Urothelium cell line (cell line): Measurements from ENCODE around the gene RAB6B.
A peak's percentile ranks its signal among the peaks of the same experiment; 100 is the strongest.

Source experiments
- DNase-seq: peaks from one replicate; pipeline ENCODE4 v3.0.0; 2011; ENCODE audit warnings: low spot score, mixed read lengths
- FAIRE-seq: peaks from 2 replicates; lab custom pipeline; 2011; peaks lifted over from hg19 to GRCh38; lab: Jason Lieb, UNC

Gene RAB6B

GRCh38 chr3:133896002-133896761 lies 500 bp upstream of the RAB6B start:
- DNase-seq, result no peak
- no peak for FAIRE-seq

GRCh38 chr3:133894353-133895207 lies 1.1 kb downstream of the RAB6B start:
- FAIRE-seq (no peak), DNase-seq (peak; percentile 32)

DNA sequence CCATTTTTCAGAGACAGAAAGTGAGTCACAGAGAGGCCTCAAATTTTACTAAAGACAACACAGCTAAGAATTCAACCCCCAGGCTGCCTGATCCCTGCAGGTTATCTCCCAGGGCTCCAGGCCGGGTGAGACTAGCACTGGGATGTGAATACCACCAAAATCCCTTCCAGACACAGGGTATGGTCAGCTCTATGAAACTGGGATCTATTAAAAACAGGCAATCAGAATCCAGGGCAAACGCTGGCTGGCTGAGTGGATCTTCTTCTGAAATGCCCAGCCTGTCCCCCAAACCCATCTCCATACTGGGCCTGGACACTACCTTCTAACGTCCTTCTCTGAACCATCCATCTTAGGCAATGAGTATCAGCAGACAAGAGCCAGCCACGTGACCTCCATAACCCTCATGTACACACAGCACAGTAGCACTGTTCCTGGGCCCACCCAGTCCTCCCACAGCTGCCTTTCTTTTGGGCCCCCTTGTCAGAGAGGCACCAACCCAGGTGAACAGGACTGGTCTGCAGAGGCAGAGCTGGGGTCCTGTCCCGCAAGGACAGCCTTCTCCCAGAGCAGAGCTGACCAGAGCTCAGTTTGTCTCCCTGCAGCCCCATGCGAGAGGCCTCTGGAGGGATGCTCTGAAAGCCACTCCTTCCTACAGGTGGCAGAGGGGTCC lies 1.9 kb downstream of the RAB6B start:
- no peak for FAIRE-seq
- no peak for DNase-seq

DNA sequence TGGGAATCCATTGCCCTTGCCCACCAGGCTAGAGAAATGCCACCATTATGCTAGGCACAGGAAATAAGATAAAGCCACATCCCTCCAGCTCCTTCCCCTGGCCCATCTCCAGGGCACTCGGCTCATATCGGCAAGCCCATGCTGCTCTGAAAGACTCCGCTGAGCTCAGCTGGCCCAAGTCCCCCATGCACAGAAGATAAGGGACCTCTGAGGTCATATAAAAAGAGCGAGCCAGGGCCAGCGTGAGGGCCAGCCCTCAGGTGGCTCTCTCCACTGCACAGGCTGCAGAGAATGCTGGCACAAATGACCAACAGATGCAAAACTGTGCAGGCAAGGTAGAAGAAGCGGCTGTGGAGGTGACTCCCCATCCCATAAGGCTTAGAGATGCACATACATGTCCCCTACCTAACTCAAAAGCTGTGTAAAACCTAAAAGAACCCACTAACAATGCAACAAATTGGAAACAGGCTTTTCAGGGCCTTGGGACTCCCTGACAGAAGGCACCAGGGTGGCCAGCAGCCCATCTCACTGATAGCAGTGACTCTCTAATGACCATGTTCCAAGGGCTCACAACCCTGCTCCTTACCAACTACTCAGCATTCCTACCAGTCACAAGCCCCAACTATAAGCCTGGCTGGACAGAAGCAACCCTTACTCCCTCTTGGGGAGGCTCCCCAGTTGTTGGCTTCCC lies 3.0 kb downstream of the RAB6B start:
- FAIRE-seq, result no peak
- no peak for DNase-seq

GRCh38 chr3:133891662-133892378 lies 3.9 kb downstream of the RAB6B start:
- DNase-seq, result no peak
- no peak for FAIRE-seq

DNA sequence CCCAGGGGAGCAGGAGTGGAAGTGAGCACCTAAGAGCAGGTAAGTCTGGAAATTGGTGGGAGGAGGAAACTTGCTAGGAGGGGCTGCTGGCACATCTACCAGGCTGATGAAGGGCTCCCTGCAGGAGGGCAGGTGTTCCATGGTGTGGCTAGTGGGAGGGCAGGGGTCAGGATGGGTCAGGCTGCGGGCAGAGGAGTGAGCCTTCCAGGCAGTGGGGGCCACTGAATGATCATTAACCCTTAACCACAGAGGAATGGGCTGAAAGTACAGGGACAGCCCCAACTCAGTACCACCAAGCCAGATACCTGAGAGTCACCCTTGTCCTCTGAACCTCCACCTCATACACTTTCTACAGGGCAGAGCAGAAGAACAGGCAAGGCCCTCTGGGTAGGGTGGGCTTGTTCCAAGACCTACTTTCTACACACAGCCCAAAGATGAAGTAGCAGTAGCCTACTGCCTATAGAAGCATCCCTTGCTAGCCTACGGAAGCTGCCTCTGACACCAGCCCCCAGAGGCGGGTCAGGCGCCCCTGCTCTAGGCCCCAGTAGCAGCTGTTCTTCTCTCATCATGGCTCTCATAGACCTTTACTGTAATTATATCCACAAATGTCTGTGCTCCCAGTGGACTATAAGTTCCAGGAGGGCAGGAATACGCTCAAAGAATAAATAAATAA lies 4.6 kb downstream of the RAB6B start:
- no peak for DNase-seq
- FAIRE-seq, result no peak

- FAIRE-seq (no peak), DNase-seq (no peak)
Observed at GRCh38 chr3:133890037-133890436, 5.6 kb downstream of the RAB6B start.

DNA sequence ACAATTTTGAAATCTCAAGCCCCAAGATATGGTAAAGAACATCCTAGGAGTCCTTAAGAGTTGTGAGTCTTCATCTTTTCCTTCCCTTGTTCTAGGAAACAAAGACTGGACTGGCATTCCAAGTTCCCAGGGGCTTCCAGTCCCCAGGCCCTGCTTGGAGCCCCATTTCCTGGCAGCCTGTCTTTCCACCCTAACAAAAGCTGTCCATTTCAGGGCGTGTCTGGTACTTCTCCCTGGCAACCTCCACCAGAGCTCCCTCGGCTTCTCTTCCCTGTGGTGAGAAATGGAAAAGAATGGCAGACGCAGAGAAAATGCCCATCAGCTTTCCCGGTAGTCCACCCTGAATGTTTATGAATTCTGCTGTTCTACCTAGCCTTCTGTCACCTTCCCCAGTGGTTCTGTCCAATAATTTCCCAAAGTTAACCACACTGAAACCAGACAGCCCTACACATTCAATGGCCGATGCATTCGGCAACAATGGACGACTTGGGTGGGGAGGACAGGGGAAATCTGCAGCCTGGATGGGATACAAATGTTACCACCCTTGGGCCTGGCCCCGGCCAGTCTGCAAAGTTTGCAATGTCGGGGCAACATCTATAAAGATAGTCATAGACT lies 6.8 kb downstream of the RAB6B start:
- FAIRE-seq (no peak), DNase-seq (no peak)

- no peak for DNase-seq
Observed at GRCh38 chr3:133887803-133888703, 7.6 kb downstream of the RAB6B start.

DNA sequence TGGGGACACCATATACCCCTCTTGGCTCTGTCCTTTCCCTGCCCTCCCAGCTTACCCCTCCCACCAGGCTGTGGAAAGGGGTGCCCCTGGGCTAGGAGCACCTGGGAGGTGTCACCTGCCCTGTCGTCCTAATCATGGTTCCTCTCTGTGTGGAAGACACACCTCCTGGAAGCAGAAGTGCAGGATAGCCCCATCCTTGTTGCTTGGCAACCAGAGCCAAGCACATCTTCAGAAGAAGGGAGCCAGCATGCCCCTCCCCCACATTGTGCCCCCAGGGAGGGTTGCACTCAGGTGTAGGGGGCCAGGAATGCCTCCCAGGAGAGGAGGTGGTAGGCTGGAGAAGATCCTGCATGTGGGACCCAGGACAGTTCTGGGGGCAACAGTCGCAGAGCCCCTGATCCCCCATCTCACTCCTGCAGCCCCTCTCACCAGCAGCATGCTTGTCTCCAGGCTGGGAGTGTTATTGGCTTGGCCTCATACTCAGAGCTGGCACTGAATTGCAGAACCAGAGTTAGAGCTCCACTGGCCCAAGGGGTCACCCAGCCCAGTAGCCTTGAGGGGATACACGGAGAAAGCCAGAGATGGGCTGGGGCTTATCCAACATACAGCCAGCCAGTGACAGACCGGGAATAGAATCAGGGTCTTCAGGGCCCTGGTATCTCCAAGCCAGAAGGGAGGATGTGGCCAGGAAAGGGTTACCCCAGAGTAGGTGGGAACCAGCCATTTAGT lies 8.4 kb downstream of the RAB6B start:
- DNase-seq, result no peak
- FAIRE-seq, result no peak

More at GRCh38 chr3:133887803-133888703, 7.6 kb downstream of the RAB6B start:
- FAIRE-seq, result no peak

DNA sequence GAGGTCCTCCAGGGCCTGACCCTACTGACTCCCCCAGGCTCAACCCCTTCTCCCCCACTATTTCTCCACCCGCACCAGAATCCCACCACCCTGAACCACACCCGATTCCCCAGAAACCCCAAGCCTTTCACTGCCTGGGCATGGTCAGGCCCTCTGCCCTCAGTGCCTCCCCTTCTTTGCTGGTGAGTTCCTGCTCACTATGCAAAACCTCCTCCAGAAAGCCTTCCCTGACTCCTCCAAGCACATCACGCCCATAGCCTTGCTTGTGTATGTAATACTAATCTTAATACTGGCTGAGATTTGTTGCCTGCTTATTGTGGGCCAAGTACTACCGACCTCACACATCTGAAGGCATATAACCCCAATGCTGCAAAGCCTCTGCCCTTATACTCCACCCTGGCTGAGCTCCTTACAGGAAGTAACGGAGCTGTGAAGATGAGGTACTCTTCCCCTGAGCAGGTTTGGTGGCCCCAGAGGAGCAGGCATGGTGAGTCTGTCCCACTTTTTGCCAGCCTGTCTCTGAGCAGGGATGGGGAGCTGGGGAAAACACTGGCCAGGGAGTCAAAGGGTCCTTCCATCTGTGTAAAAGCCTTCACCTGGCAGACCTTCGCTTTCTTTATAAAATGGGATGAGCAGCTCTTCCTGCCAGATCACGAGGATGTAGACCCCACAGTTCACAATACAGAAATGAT lies 9.5 kb downstream of the RAB6B start:
- FAIRE-seq, result no peak
- DNase-seq, result no peak

- FAIRE-seq, result no peak
Observed at GRCh38 chr3:133884887-133885711, 10.6 kb downstream of the RAB6B start.

DNA sequence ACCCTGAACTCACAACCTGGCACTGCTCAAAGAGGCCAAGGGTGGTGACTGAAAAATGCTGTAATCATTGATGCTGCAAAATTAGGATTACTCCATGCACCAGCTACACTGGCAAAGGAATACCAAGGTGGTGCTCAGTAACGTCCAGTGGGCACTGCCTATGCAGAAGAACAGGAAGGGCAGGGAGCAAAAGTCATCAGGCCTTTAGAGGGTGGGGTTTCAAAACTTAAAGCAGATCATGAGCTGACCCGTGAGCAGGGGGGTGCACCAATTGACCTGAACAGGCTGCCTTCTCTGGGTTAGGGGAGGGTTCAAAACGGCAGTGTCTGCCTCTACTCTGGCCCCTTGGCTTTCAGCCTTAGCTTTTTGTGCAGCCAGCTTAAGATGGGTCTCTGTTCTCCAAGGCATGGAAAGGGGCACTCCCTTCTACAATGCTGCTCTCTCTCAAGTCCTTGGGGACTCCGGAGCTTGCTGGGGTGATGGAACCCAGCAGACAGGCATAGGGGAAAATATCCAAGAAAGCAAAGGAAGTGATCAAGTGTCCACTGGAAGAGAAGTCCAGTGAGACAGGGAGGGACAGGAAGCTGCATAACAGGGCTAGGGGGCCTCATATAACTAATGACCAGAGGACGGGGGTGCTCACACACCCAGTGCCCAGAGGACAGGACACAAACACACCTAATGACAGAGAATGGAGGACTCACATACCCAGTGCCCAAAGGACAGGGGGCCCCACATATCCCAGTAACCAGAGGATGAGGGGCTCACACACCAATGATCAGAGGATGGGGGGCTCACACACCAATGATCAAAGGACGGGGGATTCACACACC lies 11.4 kb downstream of the RAB6B start:
- no peak for FAIRE-seq
- no peak for DNase-seq

More at GRCh38 chr3:133884887-133885711, 10.6 kb downstream of the RAB6B start:
- no peak for DNase-seq

GRCh38 chr3:133883641-133884040 lies 12.0 kb downstream of the RAB6B start:
- FAIRE-seq (no peak), DNase-seq (no peak)

DNA sequence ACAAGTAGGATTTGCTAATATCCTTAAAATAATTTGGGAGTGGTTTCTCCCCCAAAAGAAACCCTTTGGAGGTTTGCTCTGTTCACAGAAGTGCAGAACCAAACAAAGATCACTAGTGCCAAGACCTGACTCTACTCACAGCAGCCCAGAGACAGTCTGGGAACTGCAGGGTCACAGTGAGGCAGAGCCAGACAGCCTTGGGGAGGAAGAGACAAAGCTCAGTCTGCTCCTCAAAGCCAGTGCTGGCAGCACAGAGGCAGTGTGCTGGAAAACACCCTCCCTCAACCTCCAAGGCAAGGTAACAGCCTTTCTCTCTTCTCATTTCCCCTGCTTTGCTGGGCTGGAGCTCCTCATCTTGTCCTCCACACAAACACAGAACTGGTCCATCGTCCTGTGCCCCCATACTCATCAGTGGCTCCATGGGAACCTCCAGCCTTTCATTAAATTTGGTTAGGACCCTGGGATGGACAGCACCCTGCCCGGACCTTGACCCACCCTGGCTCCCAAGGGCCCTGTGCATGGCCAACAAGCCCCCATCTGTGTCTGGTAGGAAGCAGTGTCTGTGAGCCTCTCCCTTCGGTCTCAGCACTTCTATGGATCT lies 12.6 kb downstream of the RAB6B start:
- DNase-seq (no peak), FAIRE-seq (no peak)
